Measurements from ENCODE around the gene NOC2L. TPM values are rescaled to one million over a fixed set of nuclear protein-coding genes. Genes with fewer than 3 reads are reported as not detected.

NOC2L gene
- total and polyA plus RNA-seq, 2 donors from 2014 or later: 42.4 to 65.5 TPM

- Histone ChIP-seq H3K27me3 (ENCODE audit: control insufficient read depth, insufficient read depth, low read length) (no peaks in the 10 kb centered on the region), H3K9ac (ENCODE audit: low read length in 3 of 3) (no peak overlapping the region), H3K9me3 (ENCODE audit: control insufficient read depth in 2 of 3, insufficient read depth in 1 of 3, low read length in 3 of 3) (no peaks in the 10 kb centered on the region), H3K27ac (ENCODE audit: low read depth in 2 of 2, low read length in 2 of 2) (peak overlapping the region; percentile 32 to 51), H3K36me3 (ENCODE audit: control insufficient read depth in 2 of 3, insufficient read depth in 3 of 3, low read length in 3 of 3) (no peaks in the 10 kb centered on the region), H3K4me3 (ENCODE audit: low read length in 3 of 3) (no peak overlapping the region), H3K4me1 (ENCODE audit: control insufficient read depth in 2 of 3, insufficient read depth in 2 of 3, low read depth in 1 of 3, low read length in 3 of 3) (peaks cover 2 to 52% (median 7%) of the 10 kb centered on the region in 3 donors)
- TF ChIP-seq CTCF (IDR thresholded peaks at IDR 0.05; ENCODE audit: borderline replicate concordance, extremely low read depth, insufficient read depth): no peak
- intact Hi-C loops (cut with DNase I): no loop called here
- FAIRE-seq (no peak), DNase-seq (peak; percentile 80 to 93 (median 92))
Observed at GRCh38 chr1:916173-917075, 42.6 kb downstream of the NOC2L start.

GRCh38 chr1:915295-916172 lies 43.5 kb downstream of the NOC2L start:
- Histone ChIP-seq H3K4me3 (ENCODE audit: low read length in 3 of 3) (no peak overlapping the region), H3K27me3 (ENCODE audit: control insufficient read depth, insufficient read depth, low read length) (no peaks in the 10 kb centered on the region), H3K9ac (ENCODE audit: low read length in 3 of 3) (no peak overlapping the region), H3K27ac (ENCODE audit: low read depth in 2 of 2, low read length in 2 of 2) (peak overlapping the region in 1 of 2 donors; percentile 9), H3K9me3 (ENCODE audit: control insufficient read depth in 2 of 3, insufficient read depth in 1 of 3, low read length in 3 of 3) (no peaks in the 10 kb centered on the region), H3K36me3 (ENCODE audit: control insufficient read depth in 2 of 3, insufficient read depth in 3 of 3, low read length in 3 of 3) (no peaks in the 10 kb centered on the region), H3K4me1 (ENCODE audit: control insufficient read depth in 2 of 3, insufficient read depth in 2 of 3, low read depth in 1 of 3, low read length in 3 of 3) (peaks cover 0 to 51% (median 4%) of the 10 kb centered on the region in 3 donors)
- no peak for TF ChIP-seq CTCF (IDR thresholded peaks at IDR 0.05; ENCODE audit: borderline replicate concordance, extremely low read depth, insufficient read depth)
- intact Hi-C loops (cut with DNase I): no loop called here
- DNase-seq: peak in 2 of 5 donors; percentile 42 to 65
- FAIRE-seq: no peak

- H3K4me1 ChIP-seq (ENCODE audit: control insufficient read depth in 2 of 3, insufficient read depth in 2 of 3, low read depth in 1 of 3, low read length in 3 of 3): peaks cover 0 to 45% (median 4%) of the 10 kb centered on the region in 3 donors
- no peaks in the 10 kb centered on the region for H3K9me3 ChIP-seq (ENCODE audit: control insufficient read depth in 2 of 3, insufficient read depth in 1 of 3, low read length in 3 of 3)
- FAIRE-seq (no peak), DNase-seq (peak in 1 of 5 donors; percentile 39)
- intact Hi-C loops (cut with DNase I): no loop called here
- no peaks in the 10 kb centered on the region for H3K36me3 ChIP-seq (ENCODE audit: control insufficient read depth in 2 of 3, insufficient read depth in 3 of 3, low read length in 3 of 3)
- no peak overlapping the region for H3K9ac ChIP-seq (ENCODE audit: low read length in 3 of 3)
- no peaks in the 10 kb centered on the region for H3K27me3 ChIP-seq (ENCODE audit: control insufficient read depth, insufficient read depth, low read length)
- H3K4me3 ChIP-seq (ENCODE audit: low read length in 3 of 3): no peak overlapping the region
- H3K27ac ChIP-seq (ENCODE audit: low read depth in 2 of 2, low read length in 2 of 2): no peak overlapping the region
- TF ChIP-seq CTCF (IDR thresholded peaks at IDR 0.05; ENCODE audit: borderline replicate concordance, extremely low read depth, insufficient read depth): no peak
Observed at GRCh38 chr1:914891-915280, 44.2 kb downstream of the NOC2L start.
